GM18508 (cell line): ENCODE results near the gene SEPTIN11.

Source experiments
- ATAC-seq: cut with Tn5 transposase; IDR thresholded peaks from one replicate; pipeline ENCODE4 v1.9.1; 2021; ENCODE audit warnings: moderate number of reproducible peaks; ENCODE audit not compliant: insufficient read depth, unreplicated experiment

Gene SEPTIN11

GRCh38 chr4:76949276-76950051 is at the start of gene SEPTIN11:
SEPTIN11 (plus strand) TSS chr4:76949752; CDS start chr4:76949904, 152 bp downstream.
- ATAC-seq = peak; percentile 40

DNA sequence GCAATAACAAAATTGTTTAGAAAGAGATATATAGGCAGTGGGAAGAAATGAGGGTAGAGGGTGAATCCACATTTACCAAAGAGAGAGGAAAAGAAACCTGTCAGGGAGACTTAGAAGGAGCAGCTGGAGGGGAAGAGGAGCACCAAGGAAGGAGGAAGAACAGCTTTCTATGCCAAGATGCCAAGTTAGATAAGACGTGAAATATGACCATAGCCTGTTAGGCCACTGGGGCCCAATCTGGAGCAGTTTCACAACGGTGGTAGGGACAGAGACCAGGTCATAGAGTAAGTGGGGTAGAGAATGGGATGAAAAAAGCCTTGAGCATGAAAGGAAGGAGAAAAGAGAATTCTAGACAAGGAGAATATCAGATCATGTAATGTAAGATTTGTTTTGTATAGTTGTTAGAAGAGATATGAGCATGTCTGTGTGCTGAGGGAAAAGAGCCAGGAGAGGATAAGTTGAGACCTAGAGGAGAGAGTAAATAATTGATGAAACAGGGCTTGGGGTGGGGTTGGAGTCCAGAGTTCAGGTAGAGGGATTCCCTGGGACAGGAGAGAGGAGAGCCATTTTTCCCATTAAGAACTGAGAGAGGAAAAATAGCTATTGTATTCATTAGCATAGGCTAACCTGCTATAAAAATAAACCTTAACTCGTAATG is 47.2 kb upstream of the SEPTIN11 start:
- ATAC-seq = no peak

GRCh38 chr4:76904646-76905190 is 44.8 kb upstream of the SEPTIN11 start:
- ATAC-seq = no peak

GRCh38 chr4:76905521-76905920 is 44.0 kb upstream of the SEPTIN11 start:
- ATAC-seq = no peak

GRCh38 chr4:76909711-76910110 is 39.8 kb upstream of the SEPTIN11 start:
- ATAC-seq = no peak

DNA sequence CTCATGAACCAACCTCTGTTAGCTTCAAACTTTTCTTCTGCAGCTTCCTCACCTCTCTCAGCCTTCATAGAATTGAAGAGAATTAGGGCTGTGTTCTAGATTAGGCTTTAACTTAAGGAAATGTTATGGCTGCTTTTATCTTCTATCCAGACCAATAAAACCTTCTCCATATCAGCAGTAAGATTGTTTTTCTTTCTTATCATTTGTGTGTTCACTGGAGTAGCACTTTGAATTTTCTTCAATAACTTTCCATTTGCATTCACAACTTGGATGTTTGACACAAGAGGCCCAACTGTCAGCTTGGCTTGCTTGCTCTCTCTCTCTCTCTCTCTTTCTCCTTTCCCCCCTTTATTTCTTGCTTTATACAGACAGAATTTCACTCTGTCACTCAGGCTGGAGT is 28.8 kb upstream of the SEPTIN11 start:
- ATAC-seq = no peak

- no peak for ATAC-seq
These were observed 25.8 kb upstream of the SEPTIN11 start for GRCh38 chr4:76923619-76924357.

DNA sequence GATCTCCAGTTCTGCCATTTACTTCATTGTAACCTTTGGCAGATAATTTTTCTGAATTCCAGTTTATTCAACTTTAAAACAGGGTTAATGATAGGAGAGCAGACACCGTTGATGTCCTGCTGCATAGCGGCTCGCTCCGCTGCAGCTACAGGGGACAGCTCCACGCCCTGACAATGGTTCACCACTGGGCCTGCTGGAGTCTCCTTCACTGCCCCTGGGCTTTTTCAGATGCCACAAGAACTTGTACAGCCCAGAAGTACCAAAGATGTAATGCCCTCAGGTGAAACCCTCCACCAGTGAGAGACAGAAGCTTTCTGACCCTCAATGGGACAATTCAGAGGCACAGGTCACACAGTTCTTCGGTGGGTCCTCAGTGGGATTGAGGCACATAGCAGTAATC is 22.7 kb upstream of the SEPTIN11 start:
- ATAC-seq = no peak

GRCh38 chr4:76930685-76931084 is 18.9 kb upstream of the SEPTIN11 start:
- ATAC-seq = no peak

GRCh38 chr4:76931087-76931486 is 18.5 kb upstream of the SEPTIN11 start:
- no peak for ATAC-seq

GRCh38 chr4:76931576-76932276 is 17.8 kb upstream of the SEPTIN11 start:
- ATAC-seq = no peak

GRCh38 chr4:76939184-76939583 is 10.4 kb upstream of the SEPTIN11 start:
- no peak for ATAC-seq

GRCh38 chr4:76943129-76943620 is 6.4 kb upstream of the SEPTIN11 start:
- ATAC-seq = no peak

DNA sequence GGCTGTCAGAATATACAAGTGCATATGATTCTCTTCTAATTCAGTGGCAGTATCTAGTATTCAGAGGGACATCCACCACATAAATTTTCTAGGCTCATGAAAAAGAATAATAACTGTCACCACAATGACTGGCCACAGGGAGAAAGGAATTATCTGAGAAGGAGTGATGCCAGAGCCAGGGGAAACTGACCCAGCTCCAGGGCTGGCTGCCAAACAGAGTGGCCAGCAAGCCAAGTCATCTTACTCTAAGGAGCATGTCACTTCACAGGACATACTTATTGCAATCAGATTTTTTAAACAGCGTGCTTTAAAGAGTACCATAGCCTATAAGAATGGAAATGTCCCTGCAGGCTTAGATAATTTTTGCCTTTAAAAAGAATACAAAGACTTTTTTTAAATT is 5.8 kb upstream of the SEPTIN11 start:
- ATAC-seq = no peak

- no peak for ATAC-seq
These were observed 2.2 kb upstream of the SEPTIN11 start for GRCh38 chr4:76947369-76947768.

DNA sequence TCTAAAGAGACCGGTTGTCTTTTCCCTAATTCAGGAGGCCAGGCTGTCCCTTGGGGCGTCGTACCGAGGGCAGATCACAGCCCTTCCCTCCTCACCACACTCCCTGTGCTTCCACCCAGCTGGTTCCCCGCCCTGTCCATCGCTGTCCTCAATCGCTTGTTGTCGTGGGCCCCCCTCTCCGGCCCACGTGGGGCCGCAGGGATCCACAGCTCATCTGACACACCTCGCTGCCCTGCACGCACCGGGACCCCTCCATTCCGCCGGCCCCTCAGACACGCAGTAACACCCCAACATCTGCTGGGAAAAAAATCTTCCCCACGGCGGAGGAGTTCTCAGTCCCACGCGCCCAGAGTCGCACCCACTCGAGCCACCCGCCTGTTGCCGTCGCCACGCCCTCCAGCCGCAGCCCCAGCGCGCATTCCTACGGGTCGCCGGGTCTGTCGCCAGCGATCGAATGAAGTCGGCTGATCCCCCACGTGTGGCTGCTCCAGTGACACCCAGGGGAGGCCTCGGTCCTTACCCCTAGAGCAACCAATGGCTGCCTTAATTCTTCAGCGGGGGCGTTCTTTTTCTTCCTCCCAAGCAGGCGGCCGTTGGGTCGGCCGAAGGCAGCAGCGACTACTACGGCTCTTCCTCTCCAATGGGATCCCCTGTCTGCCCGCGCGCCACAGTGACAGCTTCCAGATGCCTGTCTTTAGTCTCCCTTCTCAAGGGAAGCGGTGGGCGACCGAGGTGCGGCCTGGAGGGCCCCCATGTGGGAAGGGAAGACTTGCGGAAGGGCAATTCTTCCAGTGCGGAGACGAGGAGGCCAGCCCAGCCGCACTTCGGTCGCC is 893 bp upstream of the SEPTIN11 start:
- peak; percentile 34 for ATAC-seq

- peak; percentile 24 for ATAC-seq
These were observed 752 bp downstream of the SEPTIN11 start for GRCh38 chr4:76950052-76950955.

DNA sequence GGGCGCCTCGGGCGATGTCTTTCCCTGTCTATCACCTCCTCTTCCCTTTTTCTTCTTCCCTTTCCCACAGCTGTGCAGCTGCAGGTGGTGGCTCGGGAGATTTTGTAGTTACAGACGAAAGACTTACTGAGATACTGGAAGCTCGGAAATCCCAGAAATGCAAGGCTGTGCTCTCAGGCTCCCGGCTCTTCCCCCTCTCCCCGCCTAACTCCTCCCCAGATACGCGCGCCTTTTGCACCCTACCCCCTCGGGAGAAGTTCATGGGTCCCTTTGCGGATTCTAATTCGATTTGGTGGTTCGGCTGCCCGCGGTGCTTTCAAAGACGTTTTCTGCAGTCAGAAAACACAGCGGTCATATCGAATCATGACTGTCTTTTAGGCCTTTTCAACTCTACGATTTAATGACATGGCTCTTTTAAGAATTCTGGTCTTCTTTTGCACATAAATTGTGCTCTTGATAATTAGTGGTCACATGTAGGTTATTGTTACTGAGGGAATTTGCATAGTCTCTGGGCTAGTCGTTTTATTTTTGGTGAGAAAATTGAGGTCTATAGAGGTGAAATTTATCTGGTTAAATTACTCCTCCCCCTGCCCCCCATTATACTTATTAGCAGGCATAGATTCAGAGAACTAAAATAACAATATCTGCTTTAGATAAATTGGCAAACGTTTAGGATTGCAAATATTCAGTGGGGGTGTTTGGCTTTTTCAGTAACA is 1.6 kb downstream of the SEPTIN11 start:
- no peak for ATAC-seq
